GM03348 (cell line): ENCODE data around the gene FBN2.
"Not testable (repeated sequence)": the region's sequence is repeated elsewhere in the genome, so short reads cannot be mapped to it uniquely, and the experiment has no call there.

Experiments
- DNase-seq: peaks from one replicate; pipeline ENCODE4 v3.0.0; 2012; ENCODE audit warnings: low spot score

Gene FBN2

DNA sequence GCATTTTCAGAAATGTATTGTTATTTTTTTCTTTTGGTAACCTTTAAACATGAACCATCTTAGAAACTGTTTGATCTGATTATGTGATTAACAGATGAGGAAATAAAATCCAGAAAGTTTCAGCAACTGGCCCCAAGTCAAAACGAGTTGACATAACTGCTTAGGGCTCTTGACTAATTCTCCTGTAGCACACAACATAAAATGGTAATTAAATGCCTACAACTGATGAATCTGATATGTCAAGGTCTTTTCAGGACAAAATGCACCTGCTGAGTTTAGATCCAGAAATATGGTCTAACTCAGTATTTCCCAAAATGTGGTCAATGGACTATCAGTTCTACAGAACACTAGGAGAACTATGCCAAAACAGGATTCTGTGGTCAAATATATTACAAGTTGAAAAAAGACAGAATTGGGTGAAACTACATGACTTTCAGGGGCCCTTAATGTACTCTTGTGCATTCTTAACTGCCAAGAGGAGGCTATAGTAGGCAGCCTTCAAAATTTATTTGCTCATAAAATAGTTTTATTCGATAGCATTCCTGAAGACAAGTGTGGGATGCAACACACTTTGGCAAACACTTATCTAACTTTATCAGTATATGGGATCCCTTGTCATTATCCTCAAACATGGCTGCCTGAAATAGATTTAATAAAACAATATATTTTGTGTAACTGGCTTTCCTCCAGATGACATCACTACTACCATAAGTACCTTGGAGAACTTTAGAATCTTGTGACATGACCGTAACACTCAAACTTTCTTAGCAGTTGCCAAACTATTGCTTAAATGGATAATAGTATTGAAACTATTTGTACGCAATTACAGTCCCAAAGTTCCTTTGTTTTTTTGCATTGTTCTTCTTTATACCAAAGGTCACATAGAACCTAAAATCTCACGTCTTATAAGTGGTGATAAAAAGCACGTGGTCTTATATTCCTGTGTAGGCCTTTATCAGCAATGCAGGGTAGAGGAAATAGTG is 59.4 kb downstream of the FBN2 start:
- no peak for DNase-seq

DNA sequence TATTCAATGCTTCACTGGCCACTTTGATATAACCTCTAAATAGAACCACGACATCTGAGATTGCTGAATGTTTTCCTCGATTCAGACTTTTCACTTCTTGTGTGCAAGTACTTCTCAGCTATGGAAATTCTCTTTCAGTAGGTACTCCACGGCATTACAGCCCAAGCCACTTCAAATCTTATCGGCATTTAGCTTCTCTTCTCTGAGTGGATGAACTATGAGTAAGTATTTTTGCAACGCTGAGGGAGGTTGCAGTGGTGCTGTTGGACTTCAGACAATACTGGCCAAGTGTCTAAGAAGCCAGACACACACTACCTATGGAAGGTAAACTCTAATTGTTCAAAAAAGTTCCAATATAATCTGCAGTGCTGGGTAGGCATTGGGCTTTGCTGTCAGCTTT is 60.1 kb downstream of the FBN2 start:
- no peak for DNase-seq

DNA sequence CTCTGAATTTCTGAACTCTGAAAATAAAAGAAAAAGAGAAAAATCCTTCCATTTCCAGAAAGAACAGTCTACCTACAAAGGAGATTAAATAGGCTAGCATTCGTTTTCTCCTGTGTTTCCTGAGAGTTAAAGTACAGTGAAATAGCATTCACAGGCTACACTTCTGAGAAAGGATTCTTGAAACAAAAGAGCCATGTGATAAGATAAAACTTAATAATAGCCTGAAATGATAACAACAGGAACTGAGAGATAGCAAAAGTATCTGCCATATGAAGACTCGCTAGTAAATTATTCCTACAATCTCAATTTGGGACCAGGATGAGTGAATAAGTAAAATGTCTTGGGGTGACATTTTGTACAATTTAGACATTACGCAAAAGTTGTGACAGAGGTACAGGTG is 62.4 kb downstream of the FBN2 start:
- DNase-seq: no peak

DNA sequence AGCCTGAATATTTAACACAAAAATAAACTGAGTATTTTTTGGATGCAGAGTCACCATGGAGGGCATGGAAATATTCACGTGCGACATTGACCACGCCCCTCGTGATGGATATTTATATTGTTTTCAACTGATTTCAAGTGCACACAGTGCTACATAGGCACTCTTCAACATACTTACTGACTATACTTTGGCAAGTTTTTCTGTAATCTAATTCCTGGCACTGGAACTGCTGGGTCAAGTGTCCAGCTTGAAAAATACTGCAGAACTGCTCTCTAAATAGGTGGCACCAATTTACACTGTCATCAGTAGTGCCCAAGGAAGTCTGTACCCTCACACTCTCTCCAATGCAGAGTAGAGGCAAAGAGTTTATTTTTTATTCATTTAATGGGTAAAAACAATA is 65.1 kb downstream of the FBN2 start:
- no peak for DNase-seq

DNA sequence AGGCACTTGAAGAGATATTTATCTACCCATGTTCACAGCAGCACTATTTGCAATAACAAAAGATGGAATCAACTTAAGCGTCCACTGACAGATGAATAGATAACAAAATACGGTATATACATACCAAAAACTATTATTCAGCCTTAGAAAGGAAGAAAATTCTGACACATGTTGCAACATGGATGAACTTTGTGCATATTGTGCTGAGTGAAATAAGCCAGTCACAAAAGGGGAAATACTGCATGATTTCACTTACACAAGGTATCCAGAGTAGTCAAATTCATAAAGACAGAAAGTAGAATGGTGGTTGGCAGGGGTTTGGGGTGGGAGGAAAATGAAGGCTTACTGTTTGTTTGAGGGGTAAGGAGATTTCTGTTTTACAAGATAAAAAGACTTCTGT is 66.0 kb downstream of the FBN2 start:
- no peak for DNase-seq

DNA sequence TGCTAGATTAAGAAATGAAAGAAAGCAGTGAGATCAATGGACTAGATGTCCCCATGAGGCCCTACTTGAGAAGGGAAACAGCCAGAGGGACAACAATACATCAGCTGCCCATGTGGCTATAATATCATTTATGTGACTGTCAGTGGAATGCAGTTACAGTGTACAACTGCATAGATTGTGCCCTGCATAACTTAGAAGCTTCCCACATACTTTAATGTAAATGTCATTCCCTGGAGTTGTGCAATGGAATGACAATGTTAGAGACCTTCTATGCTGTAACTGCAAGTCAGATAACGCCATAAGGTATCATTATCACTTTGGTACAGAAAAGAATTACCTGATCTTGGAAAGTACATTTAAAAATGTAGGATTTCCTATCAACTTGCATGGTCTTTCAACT is 67.4 kb downstream of the FBN2 start:
- DNase-seq: no peak

DNA sequence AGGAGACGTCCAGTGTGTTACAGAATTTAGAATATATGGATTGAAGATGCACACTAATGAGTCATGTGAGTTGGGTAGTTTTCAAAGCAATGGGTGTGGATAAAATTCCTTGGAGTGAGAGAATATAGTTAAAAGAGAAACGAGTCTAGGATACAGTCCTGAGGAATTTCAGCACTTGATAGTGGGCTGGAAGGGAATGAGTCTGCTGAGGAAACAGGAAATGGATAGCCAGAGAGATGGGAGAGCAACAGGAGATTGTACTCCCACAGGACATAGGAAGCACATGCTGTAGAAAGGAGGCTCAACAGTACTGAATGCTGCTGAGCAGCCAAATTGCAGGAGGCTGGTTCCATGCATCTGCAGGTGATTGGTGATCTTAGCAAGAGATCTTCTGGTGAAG is 68.1 kb downstream of the FBN2 start:
- peak; percentile 10 for DNase-seq

DNA sequence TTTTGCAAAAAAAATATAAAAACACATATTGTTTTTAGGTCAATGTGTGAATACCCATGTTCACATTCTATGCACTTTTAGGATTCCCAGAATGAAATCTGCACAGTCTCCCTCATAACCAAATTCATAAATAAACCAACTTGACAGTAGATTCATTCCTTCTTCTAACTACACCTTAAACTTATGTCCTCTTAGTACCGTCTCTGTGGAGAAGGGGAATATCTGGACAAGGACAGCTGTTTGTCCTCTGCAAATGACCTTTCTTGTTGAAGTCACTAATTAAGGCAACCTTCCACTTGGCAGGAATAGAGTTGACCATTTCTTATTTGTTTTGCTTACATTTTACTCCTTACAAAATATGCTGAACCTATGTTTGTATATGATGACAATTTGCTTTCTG is 71.1 kb downstream of the FBN2 start:
- DNase-seq: no peak

DNA sequence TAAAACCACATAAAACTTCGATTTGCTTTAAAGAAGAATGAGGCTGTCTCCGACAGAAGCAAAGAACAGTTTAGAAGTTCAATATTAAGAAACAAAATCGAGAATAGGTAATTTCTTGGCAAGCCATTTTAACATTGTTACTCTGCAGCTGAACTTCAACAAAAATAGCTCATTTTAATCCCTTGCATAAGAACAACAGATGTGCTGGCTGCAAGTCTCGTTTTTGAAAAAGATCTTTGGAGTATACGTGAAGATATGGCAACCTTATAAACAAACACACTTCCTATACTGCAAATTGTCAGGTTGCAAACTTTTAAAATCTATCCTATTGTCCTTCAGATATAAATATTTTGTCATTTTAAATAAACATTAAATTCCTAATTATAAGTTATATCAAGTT is 71.5 kb downstream of the FBN2 start:
- DNase-seq: no peak

DNA sequence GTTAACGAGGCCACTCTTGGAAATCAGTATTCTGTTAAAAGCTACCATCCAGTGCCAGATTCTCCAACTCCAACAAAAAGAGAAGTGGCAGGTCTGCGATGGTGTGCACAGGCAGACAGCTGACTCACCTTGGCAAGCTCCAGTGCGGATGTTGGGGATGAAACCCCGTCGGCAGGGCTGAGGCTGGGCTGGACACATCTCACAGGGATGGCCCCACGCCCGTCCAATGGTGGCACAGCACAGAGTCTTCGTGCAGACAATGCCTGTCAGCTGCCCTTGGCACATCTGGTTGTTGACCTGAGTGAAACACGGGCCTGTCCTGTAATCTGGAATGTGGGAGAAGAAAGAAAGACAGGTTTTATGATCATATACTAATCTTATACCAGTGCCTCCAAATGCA is 73.4 kb downstream of the FBN2 start:
- peak; percentile 23 for DNase-seq

DNA sequence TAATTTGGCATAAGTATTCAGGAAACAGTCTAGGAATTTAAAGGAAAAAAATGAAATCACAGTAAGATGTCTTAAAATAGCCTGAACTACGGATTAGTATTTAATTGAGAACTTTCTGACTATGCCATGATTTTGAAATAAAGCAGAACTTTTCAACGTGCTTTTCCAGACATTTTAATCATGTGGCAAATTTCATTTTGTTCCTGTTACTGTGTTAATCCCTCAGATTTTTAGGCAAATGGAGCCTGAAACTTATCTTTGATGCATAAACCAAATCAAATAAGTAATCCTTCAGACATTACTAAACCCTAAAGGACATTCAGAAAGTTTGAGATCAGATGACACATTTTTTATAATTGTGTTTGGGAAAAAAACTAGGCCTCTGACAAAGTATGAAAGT is 75.7 kb downstream of the FBN2 start:
- DNase-seq: no peak

DNA sequence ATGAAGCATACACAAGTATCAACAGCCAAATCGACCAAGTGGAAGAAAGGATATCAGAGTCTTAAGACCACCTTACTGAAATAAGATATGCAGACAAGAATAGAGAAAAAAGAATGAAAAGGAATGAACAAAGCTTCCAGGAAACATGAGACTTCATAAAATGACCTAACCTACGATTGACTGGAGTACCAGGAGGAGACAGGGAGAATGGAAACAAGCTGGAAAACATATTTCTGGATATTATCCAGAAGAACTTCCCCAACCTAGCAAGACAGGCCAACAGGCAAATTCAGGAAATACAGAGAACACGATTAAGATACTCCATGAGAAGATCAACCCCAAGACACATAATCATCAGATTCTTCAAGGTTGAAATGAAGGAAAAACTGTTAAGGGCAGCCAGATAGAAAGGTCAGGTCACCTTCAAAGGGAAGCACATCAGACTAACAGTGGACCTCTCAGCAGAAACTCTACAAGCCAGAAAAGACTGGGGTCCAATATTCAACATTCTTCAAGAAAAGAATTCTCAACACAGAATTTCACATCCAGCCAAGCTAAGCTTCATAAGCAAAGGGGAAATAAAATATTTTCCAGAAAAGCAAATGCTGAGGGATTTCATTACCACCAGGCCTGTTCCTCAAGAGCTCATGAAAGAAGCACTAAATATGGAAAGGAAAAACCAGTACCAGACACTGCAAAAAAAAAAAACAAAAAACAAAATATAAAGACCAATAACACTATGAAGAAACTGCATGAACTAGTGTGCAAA is 80.7 kb downstream of the FBN2 start:
- not testable (repeated sequence) for DNase-seq

DNA sequence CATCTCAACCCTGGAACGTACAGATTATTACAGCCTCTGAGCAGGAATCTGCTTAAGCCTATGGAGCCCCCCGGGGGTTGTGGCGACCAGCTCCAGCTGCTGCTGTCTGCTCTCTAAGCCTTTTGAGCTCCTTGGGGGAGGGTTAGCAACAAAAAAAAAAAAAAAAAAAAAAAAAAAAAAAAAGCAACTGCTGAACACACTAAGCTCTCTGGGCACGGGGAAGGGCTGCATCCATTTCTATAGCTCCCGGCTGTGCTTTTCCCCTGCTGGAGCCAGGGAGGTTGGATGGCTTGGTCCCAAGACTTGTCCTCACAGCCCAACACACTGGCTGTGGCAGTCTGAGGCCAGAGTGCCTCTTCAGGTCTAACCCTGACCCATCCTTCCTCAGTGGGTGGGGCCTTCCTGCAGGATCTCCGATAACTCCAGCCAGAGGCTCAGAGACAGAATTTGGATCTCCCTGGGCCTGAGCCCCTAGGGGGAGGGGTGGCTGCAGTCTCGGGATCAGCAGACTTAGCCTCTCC is 82.1 kb downstream of the FBN2 start:
- no peak for DNase-seq

DNA sequence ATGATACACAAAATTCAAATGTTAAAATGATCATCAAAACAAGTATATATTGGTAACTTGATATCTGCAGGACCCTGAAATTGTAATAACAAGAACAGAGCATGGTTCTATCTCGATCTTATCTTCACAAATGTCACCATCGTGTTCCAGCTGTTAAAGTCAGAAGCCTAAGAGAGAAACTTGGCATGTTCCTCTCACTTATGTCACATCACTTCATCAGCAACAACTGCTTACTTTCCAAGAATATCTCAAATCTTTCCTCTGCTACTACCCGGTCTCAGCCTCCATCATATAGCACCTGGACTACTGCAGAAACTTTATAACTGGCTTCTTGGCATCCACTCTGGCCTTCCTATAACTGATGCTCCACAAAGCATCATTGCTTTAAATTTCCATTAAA is 84.9 kb downstream of the FBN2 start:
- DNase-seq: no peak

DNA sequence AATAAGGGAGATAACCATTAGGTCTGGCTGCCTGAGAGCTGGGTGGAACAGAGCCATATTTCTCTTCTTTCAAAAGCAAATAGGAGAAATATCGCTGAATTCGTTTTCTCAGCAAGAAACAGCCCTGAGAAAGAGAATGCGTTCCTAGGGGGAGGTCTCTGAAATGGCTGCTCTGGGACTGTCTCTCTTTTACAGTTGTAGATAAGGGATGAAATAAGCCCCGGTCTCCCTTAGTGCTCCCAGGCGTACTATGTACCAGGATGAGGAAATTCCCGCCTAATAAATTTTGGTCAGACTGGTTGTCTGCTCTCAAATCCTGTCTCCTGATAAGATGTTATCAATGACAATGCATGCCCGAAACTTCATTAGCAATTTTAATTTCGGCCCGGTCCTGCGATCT is 90.8 kb downstream of the FBN2 start:
- not testable (repeated sequence) for DNase-seq

DNA sequence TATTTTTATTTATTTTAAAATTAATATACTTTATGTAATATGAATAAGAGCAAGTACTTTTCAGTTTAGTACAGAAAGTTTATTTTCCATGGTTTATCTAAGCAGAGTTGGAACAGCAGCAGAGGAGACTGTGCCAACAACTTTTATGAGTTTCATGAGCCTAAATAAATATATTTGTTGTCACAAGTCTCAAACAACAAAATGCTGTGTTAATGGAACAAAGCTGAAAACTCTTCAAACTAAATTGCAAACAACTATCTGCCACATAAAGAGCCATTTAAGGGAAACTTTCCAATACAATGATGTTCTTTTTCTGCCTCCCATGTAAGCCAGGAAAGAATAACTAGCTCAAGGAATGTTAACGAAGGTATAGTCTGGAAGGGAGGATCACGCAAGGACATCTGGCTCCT is 96.1 kb downstream of the FBN2 start:
- DNase-seq: no peak

DNA sequence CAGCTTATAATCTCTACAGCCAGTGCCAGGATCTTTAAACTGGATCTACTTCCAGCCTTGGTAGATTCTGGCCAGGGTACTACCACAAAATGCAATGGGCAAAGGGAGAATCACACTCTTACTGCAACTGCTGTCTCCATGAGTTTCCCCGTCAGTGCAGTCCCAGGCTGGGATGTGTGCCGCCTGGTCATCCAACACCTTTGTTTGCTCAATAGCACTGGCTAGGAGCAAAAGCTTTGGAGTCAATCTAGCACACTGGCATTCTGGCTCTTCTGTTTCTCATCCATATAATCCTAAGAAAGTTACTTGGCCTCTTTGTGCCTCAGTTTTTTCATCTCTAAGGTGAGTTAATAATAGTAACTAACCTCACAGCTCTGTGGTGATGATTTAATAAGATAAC is 96.9 kb downstream of the FBN2 start:
- DNase-seq: no peak

DNA sequence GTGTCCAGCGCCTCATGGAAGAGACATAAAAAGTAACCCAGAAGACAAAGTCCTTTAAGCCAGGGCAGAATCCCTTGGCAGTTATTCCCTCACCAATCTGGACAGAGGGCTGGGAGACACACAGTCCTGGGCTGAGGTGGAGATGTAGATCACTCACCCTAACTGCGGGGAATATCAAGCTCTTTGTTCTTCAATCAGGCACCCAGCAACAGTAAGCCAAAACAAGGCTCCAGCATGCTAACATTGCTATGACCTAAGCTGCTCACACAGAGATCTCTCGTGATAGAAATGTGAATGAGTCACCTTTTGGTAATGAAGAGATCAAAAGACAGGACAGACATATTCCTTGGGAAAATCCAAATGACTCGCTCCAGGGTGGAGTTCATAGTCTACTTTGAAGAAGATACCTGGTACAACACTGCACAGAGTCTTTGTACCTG is 101.3 kb downstream of the FBN2 start:
- no peak for DNase-seq

DNA sequence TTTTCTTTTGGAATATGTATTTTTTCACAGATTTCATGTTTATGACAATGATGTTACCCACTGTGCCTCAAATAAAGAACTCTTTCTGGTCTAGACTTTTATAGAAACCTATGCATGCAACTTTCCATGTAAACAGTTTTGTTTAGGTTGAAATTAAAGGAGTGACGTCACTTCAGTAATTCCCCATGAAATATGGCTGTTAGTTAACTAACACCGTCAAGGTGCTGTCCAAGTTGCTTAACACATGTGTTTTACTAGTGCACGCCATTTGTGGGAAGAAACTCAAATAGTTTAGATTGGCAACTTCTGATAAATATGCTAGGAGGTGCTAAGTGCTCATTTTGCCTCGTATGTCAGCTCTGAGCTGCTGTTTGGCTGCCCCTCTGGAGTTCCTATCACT is 102.2 kb downstream of the FBN2 start:
- DNase-seq: no peak

DNA sequence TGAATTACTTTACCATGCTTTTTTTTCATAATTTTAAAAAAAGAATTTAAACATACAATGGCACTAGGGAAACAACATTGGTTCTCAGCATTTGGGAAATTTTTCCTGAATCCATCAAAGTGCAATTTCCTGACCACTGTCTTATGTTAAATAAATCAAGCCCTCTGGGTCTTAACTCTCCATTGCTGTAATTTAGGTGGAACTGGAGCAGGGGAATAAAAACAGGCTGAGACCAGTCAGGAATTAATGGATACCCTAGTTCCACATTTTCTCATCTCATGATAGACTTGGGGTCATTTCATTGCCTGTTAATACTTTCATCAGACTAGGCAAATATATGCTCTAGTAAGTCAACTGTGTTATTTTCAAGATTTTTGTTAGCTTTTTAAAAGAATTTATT is 103.1 kb downstream of the FBN2 start:
- DNase-seq: no peak

DNA sequence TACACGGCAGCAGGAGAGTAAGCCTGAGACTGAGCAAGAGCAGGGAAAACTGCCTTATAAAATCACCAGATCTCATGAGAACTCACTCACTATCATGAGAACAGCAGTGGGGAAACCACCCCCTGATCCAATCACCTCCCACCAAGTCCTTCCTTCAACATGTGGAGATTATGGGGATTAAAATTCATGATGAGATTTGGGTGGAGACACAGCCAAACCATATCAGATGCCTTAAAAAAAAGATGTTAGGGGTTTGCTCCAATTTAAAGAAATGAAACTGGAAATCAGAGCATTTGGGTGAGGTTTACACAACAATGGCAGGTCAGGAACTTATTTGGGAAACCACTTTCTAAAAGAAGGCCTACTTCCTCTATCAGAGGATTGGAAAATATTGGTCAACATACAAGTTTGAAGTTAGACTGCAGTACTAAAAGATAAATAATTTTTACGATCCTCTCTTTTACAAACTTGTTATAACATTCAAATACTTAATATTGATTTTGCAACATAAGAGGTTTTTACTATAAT is 105.1 kb downstream of the FBN2 start:
- DNase-seq: no peak

DNA sequence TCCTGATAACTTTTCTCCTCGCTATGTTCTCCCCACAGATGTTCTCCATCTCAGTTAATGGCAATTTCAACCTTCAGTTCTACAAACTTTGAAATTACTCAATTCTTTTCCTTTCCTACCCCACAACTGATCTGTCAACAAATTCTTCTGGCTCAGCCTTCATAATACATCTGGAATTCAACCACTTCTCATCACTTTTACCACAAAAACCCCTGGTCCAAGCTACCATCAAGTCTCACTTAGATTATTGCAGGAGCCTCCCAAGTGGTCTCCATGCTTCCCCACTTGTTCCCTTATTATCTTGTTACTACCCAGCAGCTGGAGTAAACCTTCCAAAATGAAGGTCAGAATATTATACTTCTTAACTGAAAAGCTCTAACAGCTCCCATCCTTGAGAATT is 110.1 kb downstream of the FBN2 start:
- no peak for DNase-seq

DNA sequence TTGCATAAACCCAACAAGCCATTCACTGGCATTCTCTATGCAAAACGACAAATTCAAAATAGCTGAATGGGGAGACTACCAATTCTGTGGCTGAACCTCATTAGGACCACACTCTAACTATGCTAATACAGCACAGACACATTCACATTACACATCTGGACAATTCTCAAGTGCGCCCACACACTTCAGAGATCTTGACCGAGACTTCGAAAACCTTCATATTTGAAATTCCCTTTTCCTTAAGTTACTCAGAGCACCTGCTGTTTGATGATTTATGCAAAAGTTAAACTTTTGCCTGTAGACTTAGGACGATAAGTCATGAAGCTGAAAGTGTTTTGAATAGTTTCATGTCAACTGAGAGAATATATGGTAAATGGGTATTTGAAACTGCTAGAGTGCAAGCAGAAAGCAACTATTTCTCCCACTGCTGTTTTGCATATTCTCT is 111.9 kb downstream of the FBN2 start:
- DNase-seq: no peak
